Measurements from ENCODE around the gene TPD52L2.

The TPD52L2 gene

GRCh38 chr20:63843222-63843621 is 21.8 kb upstream of the TPD52L2 start:
- no peak overlapping the region for H3K4me3 ChIP-seq (ENCODE audit: control insufficient read depth, low read depth, low read length)
- DNase-seq (ENCODE audit: low read depth) = no peak
- no peak for TF ChIP-seq CTCF (conservative IDR thresholded peaks at IDR 0.05; ENCODE audit: control insufficient read depth, insufficient read depth, low read depth, low read length)

GRCh38 chr20:63843778-63844177 is 21.3 kb upstream of the TPD52L2 start:
- no peak for TF ChIP-seq CTCF (conservative IDR thresholded peaks at IDR 0.05; ENCODE audit: control insufficient read depth, insufficient read depth, low read depth, low read length)
- no peak for DNase-seq (ENCODE audit: low read depth)
- H3K4me3 ChIP-seq (ENCODE audit: control insufficient read depth, low read depth, low read length) = no peak overlapping the region

GRCh38 chr20:63844511-63844991 is 20.5 kb upstream of the TPD52L2 start:
- DNase-seq (ENCODE audit: low read depth) = no peak
- H3K4me3 ChIP-seq (ENCODE audit: control insufficient read depth, low read depth, low read length) = no peak overlapping the region
- TF ChIP-seq CTCF (conservative IDR thresholded peaks at IDR 0.05; ENCODE audit: control insufficient read depth, insufficient read depth, low read depth, low read length) = no peak

- TF ChIP-seq CTCF (conservative IDR thresholded peaks at IDR 0.05; ENCODE audit: control insufficient read depth, insufficient read depth, low read depth, low read length) = no peak
- DNase-seq (ENCODE audit: low read depth) = no peak
- H3K4me3 ChIP-seq (ENCODE audit: control insufficient read depth, low read depth, low read length) = no peak overlapping the region
Observed at GRCh38 chr20:63846128-63846771, 18.8 kb upstream of the TPD52L2 start.

GRCh38 chr20:63846888-63847236 is 18.2 kb upstream of the TPD52L2 start:
- no peak for DNase-seq (ENCODE audit: low read depth)
- no peak overlapping the region for H3K4me3 ChIP-seq (ENCODE audit: control insufficient read depth, low read depth, low read length)
- TF ChIP-seq CTCF (conservative IDR thresholded peaks at IDR 0.05; ENCODE audit: control insufficient read depth, insufficient read depth, low read depth, low read length) = no peak

GRCh38 chr20:63847237-63848002 is 17.6 kb upstream of the TPD52L2 start:
- no peak overlapping the region for H3K4me3 ChIP-seq (ENCODE audit: control insufficient read depth, low read depth, low read length)
- DNase-seq (ENCODE audit: low read depth) = no peak
- TF ChIP-seq CTCF (conservative IDR thresholded peaks at IDR 0.05; ENCODE audit: control insufficient read depth, insufficient read depth, low read depth, low read length) = no peak

Measured in fibroblast of mammary gland (primary cell).